Stimulated activated naive B cell treated with anti-CD40 and anti-IgM and Interleukin-4, amounts not matched to agents 10 μg/mL and 1 μg/mL and 100 μg/mL, for 72 hours (primary cell): ENCODE measurements around the gene ABR.
A peak's percentile ranks its signal among the peaks of the same experiment; 100 is the strongest.
"Not testable (repeated sequence)": the region's sequence is repeated elsewhere in the genome, so short reads cannot be mapped to it uniquely, and the experiment has no call there.

Experiments used
- ATAC-seq, 2 donors: fragments of 150-1000 bp; cut with Tn5 transposase; replicated peaks; 2 replicates each; pipeline ENCODE4 v1.10.0; 2021; ENCODE audit warnings: moderate library complexity in 1 of 2
- DNase-seq: peaks from one replicate; pipeline ENCODE4 v3.0.0; 2021
- H3K27ac Mint-ChIP-seq: one replicate; pipeline ENCODE4 v1.8.0; 2022; ENCODE audit warnings: mild to moderate bottlenecking, mixed read lengths
- H3K27me3 Mint-ChIP-seq, 2 donors: one replicate each; pipeline ENCODE4 v1.8.0; 2022; ENCODE audit warnings: mixed read lengths in 2 of 2
- H3K36me3 Mint-ChIP-seq, 2 donors: one replicate each; pipeline ENCODE4 v1.8.0; 2022; ENCODE audit warnings: mixed read lengths in 2 of 2, mild to moderate bottlenecking in 1 of 2
- H3K4me1 Mint-ChIP-seq, 2 donors: one replicate each; pipeline ENCODE4 v1.8.0; 2022; ENCODE audit warnings: mixed read lengths in 2 of 2, mild to moderate bottlenecking in 1 of 2
- H3K4me3 Mint-ChIP-seq, 2 donors: one replicate each; pipeline ENCODE4 v1.8.0; 2022; ENCODE audit warnings: mild to moderate bottlenecking in 2 of 2, mixed read lengths in 2 of 2, moderate library complexity in 1 of 2
- H3K9me3 Mint-ChIP-seq, 2 donors: one replicate each; pipeline ENCODE4 v1.8.0; 2022; ENCODE audit warnings: mixed read lengths in 2 of 2, mild to moderate bottlenecking in 1 of 2

Gene ABR

DNA sequence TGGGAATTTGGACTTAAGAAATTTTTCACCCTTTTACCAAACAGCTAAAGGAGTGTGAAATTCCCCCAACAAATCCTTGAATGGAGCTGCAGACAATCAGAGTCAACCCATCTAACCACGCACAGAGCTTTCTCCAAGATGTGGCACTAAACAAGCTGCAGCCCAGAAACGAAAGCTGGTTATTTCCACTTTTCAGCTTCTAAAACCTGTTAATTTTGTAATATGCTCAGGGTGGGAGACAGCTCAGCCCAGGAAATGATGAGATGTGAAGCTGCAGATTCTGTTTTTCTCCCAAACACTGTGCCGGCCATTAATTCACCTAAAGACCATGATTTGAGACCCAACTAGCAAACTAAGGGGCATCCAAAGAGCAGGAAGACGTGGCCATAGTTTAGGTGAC lies 33.2 kb upstream of the ABR start:
- ATAC-seq (no peak), DNase-seq (no peak)
- H3K36me3 Mint-ChIP-seq: peaks cover 0 to 11% of the 10 kb centered on the region in 2 donors
- peaks cover 37 to 68% of the 10 kb centered on the region in 2 donors for H3K4me1 Mint-ChIP-seq
- H3K4me3 Mint-ChIP-seq: no peak overlapping the region
- H3K9me3 Mint-ChIP-seq: no peaks in the 10 kb centered on the region
- peak overlapping the region; percentile 82 for H3K27ac Mint-ChIP-seq
- H3K27me3 Mint-ChIP-seq: no peaks in the 10 kb centered on the region

DNA sequence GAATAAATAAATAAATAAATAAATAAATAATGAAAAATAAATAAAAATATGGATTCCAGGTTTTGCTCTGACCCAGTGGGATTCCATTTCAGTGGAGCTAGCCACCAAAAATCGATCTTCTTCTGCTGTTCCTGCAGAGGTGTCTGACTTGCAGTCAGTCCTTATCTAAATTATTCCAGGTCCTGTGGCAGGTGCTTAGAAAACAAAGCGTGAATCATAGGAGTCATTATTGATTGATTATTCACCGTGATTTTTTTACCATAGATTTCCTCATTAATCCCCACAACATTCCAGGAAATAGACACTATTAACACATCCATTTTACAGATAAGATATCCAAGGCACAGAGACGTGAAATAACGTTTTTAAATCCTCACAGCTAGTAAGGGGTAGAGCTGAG lies 31.5 kb upstream of the ABR start:
- Mint-ChIP-seq H3K36me3 (peaks cover 0 to 11% of the 10 kb centered on the region in 2 donors), H3K9me3 (no peaks in the 10 kb centered on the region), H3K4me3 (no peak overlapping the region), H3K4me1 (peaks cover 37 to 67% of the 10 kb centered on the region in 2 donors), H3K27me3 (no peaks in the 10 kb centered on the region), H3K27ac (no peak overlapping the region)
- ATAC-seq: no peak
- no peak for DNase-seq

DNA sequence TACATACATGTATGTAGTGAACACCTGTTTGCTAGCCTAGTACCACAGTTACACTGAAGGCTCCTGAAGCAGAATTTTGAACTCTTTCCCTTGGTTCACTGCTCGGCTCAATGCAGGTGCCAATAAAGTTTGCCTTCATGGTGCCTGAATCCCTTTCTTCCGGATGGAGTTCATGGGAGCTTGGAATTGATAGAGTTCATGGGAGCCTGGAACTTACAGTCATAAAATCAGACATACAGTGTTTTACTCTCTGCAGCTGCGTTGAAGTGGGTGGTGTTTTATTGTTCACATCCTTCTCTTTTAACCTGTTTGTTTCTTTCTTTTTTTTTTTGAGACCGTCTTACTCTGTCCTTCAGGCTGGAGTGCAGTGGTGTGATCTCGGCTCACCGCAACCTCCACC lies 29.2 kb upstream of the ABR start:
- H3K9me3 Mint-ChIP-seq: no peaks in the 10 kb centered on the region
- peaks cover 31 to 66% of the 10 kb centered on the region in 2 donors for H3K4me1 Mint-ChIP-seq
- H3K27me3 Mint-ChIP-seq: no peaks in the 10 kb centered on the region
- H3K4me3 Mint-ChIP-seq: no peak overlapping the region
- H3K27ac Mint-ChIP-seq: no peak overlapping the region
- ATAC-seq (no peak), DNase-seq (no peak)
- peaks cover 0 to 14% of the 10 kb centered on the region in 2 donors for H3K36me3 Mint-ChIP-seq

DNA sequence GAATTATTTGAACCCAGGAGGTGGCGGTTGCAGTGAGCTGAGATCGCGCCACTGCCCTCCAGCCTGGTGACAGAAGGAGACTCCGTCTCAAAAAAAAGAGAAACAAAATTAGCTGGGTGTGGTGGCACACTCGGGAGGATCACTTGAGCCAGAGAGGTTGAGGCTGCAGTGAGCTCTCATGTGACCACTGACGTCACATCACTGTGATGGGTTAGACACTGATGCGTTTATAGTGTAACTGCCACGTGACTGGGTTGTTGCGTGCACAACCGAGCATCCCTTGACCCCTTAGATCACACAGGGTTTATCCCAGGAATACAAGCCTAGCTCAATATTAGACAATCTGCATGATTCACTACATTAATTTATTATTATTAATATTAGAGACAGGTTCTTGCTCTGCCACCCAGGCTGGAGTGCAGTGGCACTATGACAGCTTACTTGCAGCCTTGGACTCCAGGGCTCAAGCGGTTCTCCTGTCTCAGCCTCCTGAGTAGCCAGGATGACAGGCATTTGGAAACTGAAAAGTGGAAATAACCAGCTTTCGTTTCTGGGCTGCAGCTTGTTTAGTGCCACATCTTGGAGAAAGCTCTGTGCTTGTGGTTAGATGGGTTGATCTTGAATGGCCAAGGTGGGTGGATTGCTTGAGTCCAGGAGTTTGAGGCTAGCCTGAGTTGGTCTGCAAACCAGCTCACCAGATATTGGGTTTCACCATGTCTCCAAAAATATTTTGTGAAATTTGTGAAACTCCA lies 26.4 kb upstream of the ABR start:
- Mint-ChIP-seq H3K9me3 (no peaks in the 10 kb centered on the region), H3K4me1 (peaks cover 27 to 53% of the 10 kb centered on the region in 2 donors), H3K4me3 (no peak overlapping the region), H3K27me3 (no peaks in the 10 kb centered on the region), H3K36me3 (peaks cover 3 to 23% of the 10 kb centered on the region in 2 donors), H3K27ac (peak overlapping the region; percentile 75)
- DNase-seq (no peak), ATAC-seq (peak; percentile 67 to 76)

DNA sequence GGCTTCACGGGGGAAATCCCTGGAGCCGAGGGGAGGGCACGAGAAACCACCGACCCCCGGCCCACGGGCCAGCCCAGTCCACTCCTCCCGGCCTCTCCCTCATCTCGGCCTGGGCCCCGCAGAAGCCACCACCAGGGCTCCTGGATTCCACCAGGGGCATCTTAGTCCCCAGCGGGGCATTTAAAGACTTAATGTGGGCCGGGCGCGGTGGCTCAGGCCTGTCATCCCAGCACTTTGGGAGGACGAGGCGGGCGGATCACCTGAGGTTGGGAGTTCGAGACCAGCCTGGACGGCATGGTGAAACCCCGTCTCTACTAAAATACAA lies 24.1 kb upstream of the ABR start:
- Mint-ChIP-seq H3K4me3 (peak overlapping the region in 1 of 2 donors; percentile 21), H3K27me3 (no peaks in the 10 kb centered on the region)
- DNase-seq: no peak

DNA sequence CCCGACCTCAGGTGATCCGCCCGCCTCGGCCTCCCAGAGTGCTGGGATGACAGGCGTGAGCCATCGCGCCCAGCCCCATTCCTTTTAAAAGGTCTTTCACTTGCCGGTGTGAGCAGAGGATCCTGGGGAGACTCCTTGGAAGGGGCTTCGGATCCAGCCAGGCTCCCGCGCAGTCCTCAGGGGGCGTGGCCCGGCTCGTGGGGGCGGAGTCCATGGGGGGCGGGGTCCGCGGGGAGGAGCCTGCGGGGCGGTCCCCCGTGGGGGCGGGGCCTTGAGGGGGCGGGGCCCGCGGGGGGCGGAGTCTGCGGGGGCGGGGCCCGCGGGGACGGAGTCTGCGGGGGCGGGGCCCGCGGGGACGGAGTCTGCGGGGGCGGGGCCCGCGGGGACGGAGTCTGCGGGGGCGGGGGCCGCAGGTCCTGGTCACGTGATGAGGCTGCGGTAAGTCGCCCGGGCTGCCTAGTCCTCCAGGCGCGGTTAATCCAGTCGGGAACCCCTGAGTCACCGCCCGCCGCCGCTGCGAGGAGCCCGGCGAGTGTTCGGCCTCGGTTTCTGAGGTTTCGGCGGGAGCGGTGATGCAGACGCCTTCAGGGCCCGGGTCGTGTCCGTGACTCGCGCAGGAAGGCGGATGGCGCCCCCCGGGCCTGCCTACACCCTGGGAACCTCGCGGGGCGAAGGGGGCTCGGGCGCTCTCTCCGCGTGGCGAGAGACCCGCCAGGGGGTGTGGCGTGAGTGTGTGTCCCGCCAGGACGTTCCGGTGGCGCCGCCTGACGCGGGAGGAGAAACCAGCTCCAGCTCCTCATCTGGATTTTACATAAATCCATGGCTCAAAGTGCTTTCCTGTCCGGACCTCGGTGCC lies 23.6 kb upstream of the ABR start:
- DNase-seq: no peak
- peak overlapping the region; percentile 25 for H3K27ac Mint-ChIP-seq
- H3K9me3 Mint-ChIP-seq: no peaks in the 10 kb centered on the region
- H3K4me3 Mint-ChIP-seq: peak overlapping the region in 1 of 2 donors; percentile 44
- H3K4me1 Mint-ChIP-seq: peaks cover 34 to 57% of the 10 kb centered on the region in 2 donors
- no peaks in the 10 kb centered on the region for H3K27me3 Mint-ChIP-seq
- H3K36me3 Mint-ChIP-seq: peaks cover 6 to 18% of the 10 kb centered on the region in 2 donors
- ATAC-seq: peak; percentile 18 to 29

More for the DNA sequence above, 24.1 kb upstream of the ABR start:
- Mint-ChIP-seq H3K4me1 (peaks cover 31 to 51% of the 10 kb centered on the region in 2 donors), H3K27ac (peak overlapping the region; percentile 67), H3K36me3 (peaks cover 6 to 18% of the 10 kb centered on the region in 2 donors), H3K9me3 (no peaks in the 10 kb centered on the region)
- no peak for ATAC-seq

DNA sequence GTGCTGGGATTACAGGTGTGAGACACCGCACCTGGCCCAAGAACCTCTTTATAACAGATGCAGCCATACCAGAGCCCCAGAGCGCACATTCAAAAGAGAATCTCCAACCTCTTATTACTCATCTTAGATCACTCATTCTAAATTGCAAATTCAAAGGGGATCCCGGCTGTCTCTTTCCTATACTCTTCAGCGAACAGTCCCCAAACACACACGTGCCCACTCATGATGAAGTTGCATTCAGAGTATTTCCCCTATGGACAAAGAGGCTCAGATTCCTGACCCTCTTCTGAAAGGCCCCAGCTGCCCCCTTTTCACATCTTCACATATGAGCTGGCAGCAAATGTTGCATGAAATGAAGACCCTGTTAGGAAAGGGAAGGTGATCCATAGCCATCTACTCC lies 22.5 kb upstream of the ABR start:
- ATAC-seq: no peak
- H3K27me3 Mint-ChIP-seq: no peaks in the 10 kb centered on the region
- H3K4me1 Mint-ChIP-seq: peaks cover 44 to 68% of the 10 kb centered on the region in 2 donors

DNA sequence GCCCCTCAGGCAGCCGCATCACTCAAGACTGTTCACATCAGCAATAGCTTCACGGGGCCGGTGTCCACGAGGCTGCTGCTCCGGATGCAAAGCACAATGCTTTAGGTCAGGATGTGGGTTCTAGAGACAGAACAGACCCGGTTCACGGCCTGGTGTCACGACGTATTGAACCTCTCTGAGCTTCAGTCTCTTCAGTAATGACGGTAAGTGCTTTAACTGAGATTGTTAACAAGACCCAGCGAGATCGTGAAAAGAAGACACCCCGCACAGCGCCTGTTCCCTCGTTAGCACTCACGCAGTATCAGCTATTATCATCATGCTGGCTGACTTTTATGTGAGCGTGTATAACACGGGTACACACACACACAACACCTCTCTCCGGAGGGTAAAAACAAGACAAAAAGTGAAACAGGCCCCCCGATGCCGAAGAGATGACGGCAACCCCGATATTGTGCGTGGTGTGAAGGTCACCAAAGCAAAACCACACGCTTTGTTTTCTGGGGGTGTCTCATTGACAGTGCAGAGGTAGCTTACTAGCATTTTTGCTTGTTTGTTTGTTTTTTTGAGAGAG lies 21.4 kb upstream of the ABR start:
- ATAC-seq (no peak), DNase-seq (no peak)
- H3K27ac Mint-ChIP-seq: no peak overlapping the region
- H3K9me3 Mint-ChIP-seq: no peaks in the 10 kb centered on the region
- no peak overlapping the region for H3K4me3 Mint-ChIP-seq
- no peaks in the 10 kb centered on the region for H3K27me3 Mint-ChIP-seq
- H3K36me3 Mint-ChIP-seq: peaks cover 7 to 18% of the 10 kb centered on the region in 2 donors
- H3K4me1 Mint-ChIP-seq: peaks cover 36 to 63% of the 10 kb centered on the region in 2 donors

More for the DNA sequence above, 22.5 kb upstream of the ABR start:
- Mint-ChIP-seq H3K27ac (no peak overlapping the region), H3K36me3 (peaks cover 6 to 18% of the 10 kb centered on the region in 2 donors), H3K4me3 (no peak overlapping the region), H3K9me3 (no peaks in the 10 kb centered on the region)
- no peak for DNase-seq

DNA sequence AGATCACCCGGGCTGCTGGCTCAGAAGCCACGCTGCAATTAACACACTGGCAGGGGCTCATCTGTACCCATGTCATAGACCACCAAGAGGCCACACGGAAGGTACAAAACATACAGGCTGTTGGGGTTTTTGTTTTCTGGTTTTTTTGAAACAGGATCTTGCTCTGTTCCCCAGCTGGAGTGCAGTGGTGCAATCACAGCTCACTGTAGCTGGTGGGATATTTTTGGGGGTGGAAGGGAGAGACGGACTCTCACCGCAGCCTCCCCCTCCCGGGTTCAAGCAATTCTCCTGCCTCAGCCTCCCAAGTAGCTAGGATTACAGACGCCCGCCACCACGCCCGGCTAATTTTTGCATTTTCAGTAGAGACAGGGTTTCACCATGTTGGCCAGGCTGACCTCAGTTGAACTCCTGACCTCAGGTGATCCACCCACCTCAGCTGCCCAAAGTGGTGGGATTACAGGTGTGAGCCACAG lies 19.5 kb upstream of the ABR start:
- not testable (repeated sequence) for H3K9me3 Mint-ChIP-seq, H3K27me3 Mint-ChIP-seq, DNase-seq
- Mint-ChIP-seq H3K27ac (peak overlapping the region; percentile 88), H3K36me3 (peaks cover 7 to 15% of the 10 kb centered on the region in 2 donors), H3K4me3 (peak overlapping the region; percentile 25 to 65), H3K4me1 (peaks cover 33 to 52% of the 10 kb centered on the region in 2 donors)
- ATAC-seq: peak; percentile 16 to 19

DNA sequence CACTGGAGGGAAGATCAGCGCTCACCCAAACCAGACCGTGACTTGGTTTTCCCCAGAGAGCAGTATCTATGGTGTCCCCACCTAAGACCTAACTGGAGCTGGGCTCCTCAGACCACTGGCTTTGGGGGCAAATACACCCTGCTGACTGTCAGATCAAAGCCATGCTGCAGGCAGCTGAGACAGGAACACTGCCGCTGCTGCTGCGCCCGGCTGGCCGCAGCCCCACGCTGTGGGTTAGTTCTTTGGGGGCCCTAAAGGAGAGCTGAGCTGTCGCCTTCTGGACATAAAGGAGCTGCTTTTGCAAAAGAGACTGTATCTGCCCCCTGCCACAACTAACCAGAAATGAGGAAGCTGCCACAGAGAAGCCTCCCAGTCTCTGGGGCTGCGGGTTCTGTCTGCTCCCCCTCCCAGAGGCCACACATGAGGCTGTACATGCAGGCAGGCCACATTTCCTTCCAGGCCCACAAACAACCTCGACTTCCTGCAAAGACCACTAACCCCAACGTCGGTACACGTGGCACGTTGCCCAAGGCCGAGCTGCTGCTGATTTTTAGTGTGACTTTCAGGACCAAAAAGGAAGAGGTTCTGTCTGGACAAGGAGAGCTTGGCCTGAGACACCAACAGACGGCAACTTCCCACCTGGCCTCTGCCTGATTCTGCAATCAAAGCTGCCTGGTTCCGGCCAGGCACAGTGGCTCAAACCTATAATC lies 18.2 kb upstream of the ABR start:
- peaks cover 36 to 52% of the 10 kb centered on the region in 2 donors for H3K4me1 Mint-ChIP-seq
- H3K36me3 Mint-ChIP-seq: peaks cover 5 to 15% of the 10 kb centered on the region in 2 donors
- H3K27ac Mint-ChIP-seq: peak overlapping the region; percentile 81
- peak; percentile 93 to 94 for ATAC-seq
- peak; percentile 82 for DNase-seq
- H3K9me3 Mint-ChIP-seq: no peaks in the 10 kb centered on the region
- no peaks in the 10 kb centered on the region for H3K27me3 Mint-ChIP-seq
- peak overlapping the region; percentile 35 to 39 for H3K4me3 Mint-ChIP-seq

DNA sequence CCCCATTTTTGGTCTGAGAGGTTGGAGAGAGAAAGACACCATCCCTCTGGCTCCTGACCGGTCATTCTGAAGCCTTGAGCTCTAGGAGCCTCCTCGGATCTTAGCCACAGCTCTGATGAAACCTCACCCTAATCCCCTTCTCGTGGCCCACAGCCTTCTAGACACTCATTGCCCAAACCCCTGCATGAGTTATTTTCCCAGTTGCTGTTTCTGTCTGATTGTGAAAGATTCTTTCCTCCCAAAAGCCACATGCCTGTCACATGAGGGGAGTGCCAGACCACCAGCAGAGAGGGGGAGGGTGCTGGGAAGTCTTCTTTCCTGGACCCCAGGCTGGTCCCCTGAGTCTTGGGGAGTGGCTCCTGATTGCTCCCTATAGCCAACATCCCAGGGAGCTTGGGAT lies 17.6 kb upstream of the ABR start:
- Mint-ChIP-seq H3K27ac (peak overlapping the region; percentile 81), H3K27me3 (no peaks in the 10 kb centered on the region), H3K9me3 (no peaks in the 10 kb centered on the region), H3K4me3 (peak overlapping the region; percentile 32 to 35), H3K4me1 (peaks cover 36 to 50% of the 10 kb centered on the region in 2 donors), H3K36me3 (peaks cover 4 to 14% of the 10 kb centered on the region in 2 donors)
- DNase-seq (no peak), ATAC-seq (no peak)

DNA sequence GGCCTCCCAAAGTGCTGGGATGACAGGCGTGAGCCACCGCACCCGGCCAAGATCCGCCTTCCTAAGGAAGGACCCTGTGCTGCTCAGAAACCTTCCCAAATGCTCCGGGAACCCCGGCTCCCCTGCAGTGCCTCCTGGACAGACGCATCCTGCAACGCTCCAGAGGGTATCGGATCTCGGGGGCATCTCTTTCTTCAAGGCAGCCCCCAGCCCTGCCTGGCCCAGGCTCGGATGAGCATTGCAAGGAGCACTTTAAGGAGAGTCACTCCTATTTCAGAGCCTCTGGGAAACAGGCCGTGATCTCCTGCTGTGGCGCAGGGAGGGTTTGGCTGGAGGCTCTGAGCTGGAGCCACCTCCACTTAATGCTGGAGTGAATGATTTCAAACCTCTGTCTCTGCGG lies 17.2 kb upstream of the ABR start:
- Mint-ChIP-seq H3K27ac (no peak overlapping the region), H3K36me3 (peaks cover 4 to 9% of the 10 kb centered on the region in 2 donors), H3K9me3 (no peaks in the 10 kb centered on the region)

DNA sequence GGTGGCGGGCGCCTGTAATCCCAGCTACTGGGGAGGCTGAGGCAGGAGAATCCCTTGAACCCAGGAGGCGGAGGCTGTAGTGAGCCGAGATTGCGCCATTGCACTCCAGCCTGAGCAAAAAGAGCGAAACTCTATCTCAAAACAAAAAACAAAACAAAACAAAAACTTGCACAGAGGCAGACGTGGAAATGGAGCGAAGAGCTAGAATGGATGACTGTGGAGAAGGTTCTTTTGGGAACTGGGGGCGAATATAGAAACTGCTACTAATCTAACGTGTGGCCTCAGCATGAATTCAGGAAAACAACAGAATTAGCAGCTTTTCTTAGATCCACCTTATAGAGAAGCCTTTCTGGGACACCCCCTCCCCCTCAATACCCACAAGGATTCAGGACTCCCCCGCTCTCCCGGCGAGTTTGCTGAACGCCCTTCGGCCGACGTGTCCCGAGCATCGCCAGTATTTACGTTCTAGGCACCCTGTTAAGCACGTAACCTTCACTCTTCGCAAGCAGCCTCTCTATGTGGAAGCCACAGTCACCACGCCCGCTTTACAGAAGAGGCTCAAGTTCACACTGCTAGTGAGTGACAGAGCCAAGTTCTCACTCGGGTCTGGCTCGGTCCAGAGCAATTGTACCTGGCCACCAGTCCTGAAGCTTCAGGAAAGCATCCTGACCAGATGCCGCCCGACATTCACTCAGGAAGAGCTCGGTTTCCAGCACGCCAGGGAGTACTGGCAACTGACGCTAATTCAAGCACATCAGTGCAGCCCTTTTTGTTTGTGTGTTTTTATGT lies 13.3 kb upstream of the ABR start:
- peaks cover 5 to 8% of the 10 kb centered on the region in 2 donors for H3K36me3 Mint-ChIP-seq
- no peaks in the 10 kb centered on the region for H3K27me3 Mint-ChIP-seq
- H3K27ac Mint-ChIP-seq: no peak overlapping the region
- ATAC-seq (no peak), DNase-seq (no peak)
- H3K9me3 Mint-ChIP-seq: no peaks in the 10 kb centered on the region
- H3K4me1 Mint-ChIP-seq: peaks cover 26 to 40% of the 10 kb centered on the region in 2 donors
- no peak overlapping the region for H3K4me3 Mint-ChIP-seq

More for the DNA sequence above, 17.2 kb upstream of the ABR start:
- DNase-seq: no peak
- H3K27me3 Mint-ChIP-seq: no peaks in the 10 kb centered on the region
- ATAC-seq: no peak
- H3K4me3 Mint-ChIP-seq: no peak overlapping the region
- H3K4me1 Mint-ChIP-seq: peaks cover 32 to 50% of the 10 kb centered on the region in 2 donors
